IMR-90 (cell line): Measurements from ENCODE around the gene TF.

ENCODE experiments used
- BHLHE40 ChIP-seq: fragments of 150-350 bp; IDR thresholded peaks from 2 replicates; pipeline ENCODE4 v1.6.1; 2016; ENCODE audit warnings: mild to moderate bottlenecking, low read depth, low read length
- CEBPB ChIP-seq: IDR thresholded peaks from 2 replicates; pipeline ENCODE4 v1.6.1; 2012; ENCODE audit warnings: low read depth, low read length, improper control_type of control experiment
- CHD1 ChIP-seq: IDR thresholded peaks from 2 replicates; pipeline ENCODE4 v1.6.1; 2012; ENCODE audit warnings: low read depth, low read length, improper control_type of control experiment
- MAZ ChIP-seq: IDR thresholded peaks from 2 replicates; pipeline ENCODE4 v1.6.1; 2012; ENCODE audit warnings: low read depth, mild to moderate bottlenecking, low read length, improper control_type of control experiment, moderate library complexity, borderline replicate concordance
- MXI1 ChIP-seq: IDR thresholded peaks from 2 replicates; pipeline ENCODE4 v1.6.1; 2012; ENCODE audit warnings: low read depth, mild to moderate bottlenecking, low read length, moderate library complexity, borderline replicate concordance
- POLR2A ChIP-seq: IDR thresholded peaks from 2 replicates; pipeline ENCODE4 v1.6.1; 2012; ENCODE audit warnings: mild to moderate bottlenecking, low read depth, low read length
- RAD21 ChIP-seq: IDR thresholded peaks from 2 replicates; pipeline ENCODE4 v1.6.1; 2012; ENCODE audit warnings: low read length, improper control_type of control experiment
- RCOR1 ChIP-seq: IDR thresholded peaks from 2 replicates; pipeline ENCODE4 v1.6.1; 2012; ENCODE audit warnings: mild to moderate bottlenecking, low read length, improper control_type of control experiment; ENCODE audit not compliant: insufficient replicate concordance
- RFX5 ChIP-seq: IDR thresholded peaks from 2 replicates; pipeline ENCODE4 v1.8.0; 2012; ENCODE audit warnings: low read depth, mild to moderate bottlenecking, low read length, moderate library complexity
- SMC3 ChIP-seq: fragments of 150-350 bp; IDR thresholded peaks from 2 replicates; pipeline ENCODE4 v1.6.1; 2016; ENCODE audit warnings: low read depth, mild to moderate bottlenecking, antibody characterized with exemption, low read length, moderate library complexity
- TF ChIP-seq, protein P1 (sequence below): conservative IDR thresholded peaks from 2 replicates; pipeline ENCODE4 v1.5.1; 2012; ENCODE audit warnings: mild to moderate bottlenecking, low read depth, low read length, improper control_type of control experiment
- TF ChIP-seq, protein P2 (sequence below): fragments of 150-350 bp; IDR thresholded peaks from 2 replicates; pipeline ENCODE4 v1.6.1; 2017; ENCODE audit warnings: mild to moderate bottlenecking, antibody characterized with exemption, low read length, low read depth

DNA sequence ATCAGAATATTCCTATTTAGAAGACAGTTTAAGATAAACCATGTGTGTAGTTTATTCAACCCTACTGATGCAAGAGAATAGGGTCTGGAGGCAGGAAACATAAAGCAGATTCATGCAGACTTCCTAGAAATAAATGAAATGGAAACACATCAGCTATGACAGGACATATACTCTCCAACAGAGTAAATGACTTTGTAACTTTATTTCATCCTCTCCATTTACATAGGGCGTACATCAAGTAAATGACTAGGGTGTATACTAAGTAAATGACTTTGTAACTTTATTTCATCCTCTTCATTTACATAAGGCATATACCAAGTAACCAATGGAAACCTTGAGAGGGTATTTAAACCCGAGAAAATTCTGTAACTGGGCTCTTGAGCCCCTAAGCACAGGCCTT, 41.8 kb downstream of the TF start:
- TF ChIP-seq, protein P1, sequence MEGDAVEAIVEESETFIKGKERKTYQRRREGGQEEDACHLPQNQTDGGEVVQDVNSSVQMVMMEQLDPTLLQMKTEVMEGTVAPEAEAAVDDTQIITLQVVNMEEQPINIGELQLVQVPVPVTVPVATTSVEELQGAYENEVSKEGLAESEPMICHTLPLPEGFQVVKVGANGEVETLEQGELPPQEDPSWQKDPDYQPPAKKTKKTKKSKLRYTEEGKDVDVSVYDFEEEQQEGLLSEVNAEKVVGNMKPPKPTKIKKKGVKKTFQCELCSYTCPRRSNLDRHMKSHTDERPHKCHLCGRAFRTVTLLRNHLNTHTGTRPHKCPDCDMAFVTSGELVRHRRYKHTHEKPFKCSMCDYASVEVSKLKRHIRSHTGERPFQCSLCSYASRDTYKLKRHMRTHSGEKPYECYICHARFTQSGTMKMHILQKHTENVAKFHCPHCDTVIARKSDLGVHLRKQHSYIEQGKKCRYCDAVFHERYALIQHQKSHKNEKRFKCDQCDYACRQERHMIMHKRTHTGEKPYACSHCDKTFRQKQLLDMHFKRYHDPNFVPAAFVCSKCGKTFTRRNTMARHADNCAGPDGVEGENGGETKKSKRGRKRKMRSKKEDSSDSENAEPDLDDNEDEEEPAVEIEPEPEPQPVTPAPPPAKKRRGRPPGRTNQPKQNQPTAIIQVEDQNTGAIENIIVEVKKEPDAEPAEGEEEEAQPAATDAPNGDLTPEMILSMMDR: no peak
- TF ChIP-seq RFX5 (no peak), CEBPB (no peak), RAD21 (no peak), MAZ (no peak), BHLHE40 (no peak), POLR2A (no peak), CHD1 (no peak), MXI1 (no peak), RCOR1 (no peak), SMC3 (no peak)
- TF ChIP-seq, protein P2, sequence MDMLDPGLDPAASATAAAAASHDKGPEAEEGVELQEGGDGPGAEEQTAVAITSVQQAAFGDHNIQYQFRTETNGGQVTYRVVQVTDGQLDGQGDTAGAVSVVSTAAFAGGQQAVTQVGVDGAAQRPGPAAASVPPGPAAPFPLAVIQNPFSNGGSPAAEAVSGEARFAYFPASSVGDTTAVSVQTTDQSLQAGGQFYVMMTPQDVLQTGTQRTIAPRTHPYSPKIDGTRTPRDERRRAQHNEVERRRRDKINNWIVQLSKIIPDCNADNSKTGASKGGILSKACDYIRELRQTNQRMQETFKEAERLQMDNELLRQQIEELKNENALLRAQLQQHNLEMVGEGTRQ: no peak
